HEK293 (cell line): Measurements from ENCODE around the gene PPP1CC.
A peak's percentile ranks its signal among the peaks of the same experiment; 100 is the strongest.

Experiments
- CTCF ChIA-PET: fragments of 350-600 bp; formaldehyde crosslinking; extraction: SDS; loops from one replicate; lab custom pipeline; 2021; ENCODE audit warnings: antibody characterized with exemption; lab: Yijun Ruan, JAX
- POLR2A ChIA-PET: fragments of 300-600 bp; formaldehyde crosslinking; extraction: SDS; loops from one replicate; lab custom pipeline; 2020; ENCODE audit warnings: antibody characterized with exemption, inconsistent platforms; lab: Yijun Ruan, JAX
- H3K27ac ChIP-seq: fragments of 200-500 bp; sonication (Bioruptor generic); 2 replicates; pipeline ENCODE4 v1.5.1; 2014; ENCODE audit warnings: low read depth, low read length, control low read depth, inconsistent platforms; ENCODE audit errors: extremely low read depth
- H3K36me3 ChIP-seq, 2 experiments: fragments of 200-500 bp in 1 of 2; sonication (Bioruptor generic) in 1 of 2; 1 replicate in 1 of 2; 2 replicates in 1 of 2; pipeline ENCODE4 v1.5.1; 2014 to 2017; ENCODE audit warnings: inconsistent platforms in 2 of 2, low read length in 2 of 2; ENCODE audit not compliant: control insufficient read depth in 2 of 2, insufficient read depth in 1 of 2
- H3K4me1 ChIP-seq: fragments of 200-500 bp; sonication (Bioruptor generic); 2 replicates; pipeline ENCODE4 v1.5.1; 2014; ENCODE audit warnings: mild to moderate bottlenecking, low read length, inconsistent platforms; ENCODE audit not compliant: control insufficient read depth, insufficient read depth
- H3K4me3 ChIP-seq: 2 replicates; pipeline ENCODE4 v1.5.1; 2011; ENCODE audit warnings: low read depth, mild to moderate bottlenecking, control low read depth, low read length, moderate library complexity
- H3K9me3 ChIP-seq: fragments of 200-500 bp; sonication (Bioruptor generic); 2 replicates; pipeline ENCODE4 v1.5.1; 2014; ENCODE audit warnings: low read depth, low read length, inconsistent platforms; ENCODE audit not compliant: control insufficient read depth, insufficient read depth
- GLIS2 ChIP-seq: fragments of 450-650 bp; formaldehyde crosslinking; IDR thresholded peaks from 2 replicates; pipeline ENCODE4 v1.5.1; 2016; ENCODE audit warnings: missing biosample characterization, missing genetic modification characterization
- KLF8 ChIP-seq: fragments of 450-650 bp; formaldehyde crosslinking; IDR thresholded peaks from 2 replicates; pipeline ENCODE4 v1.5.1; 2016; ENCODE audit warnings: missing biosample characterization, missing genetic modification characterization
- PBX3 ChIP-seq: sonication (generic); formaldehyde crosslinking; IDR thresholded peaks from 2 replicates; pipeline ENCODE4 v1.8.1; 2022; ENCODE audit warnings: mild to moderate bottlenecking, moderate library complexity, missing genetic modification reagents
- PRDM2 ChIP-seq: fragments of 450-650 bp; formaldehyde crosslinking; IDR thresholded peaks from 2 replicates; pipeline ENCODE4 v1.5.1; 2016; ENCODE audit warnings: missing biosample characterization, missing genetic modification characterization, borderline replicate concordance
- YY2 ChIP-seq: fragments of 450-650 bp; formaldehyde crosslinking; IDR thresholded peaks from 2 replicates; pipeline ENCODE4 v1.5.1; 2016; ENCODE audit warnings: missing biosample characterization, missing genetic modification characterization
- ZBTB1 ChIP-seq: fragments of 450-650 bp; formaldehyde crosslinking; IDR thresholded peaks from 2 replicates; pipeline ENCODE4 v1.5.1; 2016; ENCODE audit warnings: missing biosample characterization, missing genetic modification characterization
- ZBTB26 ChIP-seq: fragments of 450-650 bp; formaldehyde crosslinking; optimal IDR thresholded peaks from 2 replicates; pipeline ENCODE3; 2016; ENCODE audit warnings: missing biosample characterization, mild to moderate bottlenecking, missing genetic modification characterization
- ZBTB44 ChIP-seq: fragments of 450-650 bp; IDR thresholded peaks from 2 replicates; pipeline ENCODE4 v1.5.1; 2018; ENCODE audit warnings: missing biosample characterization, mild to moderate bottlenecking, missing genetic modification characterization
- ZBTB7A ChIP-seq: fragments of 450-650 bp; formaldehyde crosslinking; IDR thresholded peaks from 2 replicates; pipeline ENCODE4 v1.5.1; 2016; ENCODE audit warnings: low read depth, missing biosample characterization, missing genetic modification characterization
- ZIC2 ChIP-seq: fragments of 450-650 bp; formaldehyde crosslinking; IDR thresholded peaks from 2 replicates; pipeline ENCODE4 v1.5.1; 2016; ENCODE audit warnings: missing biosample characterization, missing genetic modification characterization
- ZNF114 ChIP-seq: fragments of 450-650 bp; formaldehyde crosslinking; IDR thresholded peaks from 2 replicates; pipeline ENCODE4 v1.5.0; 2017; ENCODE audit warnings: missing biosample characterization, missing genetic modification characterization
- ZNF132 ChIP-seq: fragments of 450-650 bp; formaldehyde crosslinking; IDR thresholded peaks from 2 replicates; pipeline ENCODE4 v1.5.1; 2017; ENCODE audit warnings: missing biosample characterization, missing genetic modification characterization, borderline replicate concordance
- ZNF138 ChIP-seq: fragments of 450-650 bp; formaldehyde crosslinking; IDR thresholded peaks from 2 replicates; pipeline ENCODE4 v1.5.1; 2016; ENCODE audit warnings: missing biosample characterization, missing genetic modification characterization, borderline replicate concordance
- ZNF175 ChIP-seq: fragments of 450-650 bp; formaldehyde crosslinking; IDR thresholded peaks from 2 replicates; pipeline ENCODE4 v1.5.1; 2016; ENCODE audit warnings: missing biosample characterization, missing genetic modification characterization
- ZNF24 ChIP-seq: fragments of 450-650 bp; formaldehyde crosslinking; IDR thresholded peaks from 2 replicates; pipeline ENCODE4 v1.5.1; 2016; ENCODE audit warnings: missing biosample characterization, missing genetic modification characterization
- ZNF311 ChIP-seq: fragments of 450-650 bp; formaldehyde crosslinking; IDR thresholded peaks from 2 replicates; pipeline ENCODE4 v1.5.1; 2017; ENCODE audit warnings: missing biosample characterization, missing genetic modification characterization, borderline replicate concordance
- ZNF324 ChIP-seq: fragments of 450-650 bp; formaldehyde crosslinking; IDR thresholded peaks from 2 replicates; pipeline ENCODE4 v1.5.1; 2016; ENCODE audit warnings: missing biosample characterization, missing genetic modification characterization
- ZNF426 ChIP-seq: fragments of 450-650 bp; formaldehyde crosslinking; IDR thresholded peaks from 2 replicates; pipeline ENCODE4 v1.5.1; 2017; ENCODE audit warnings: missing biosample characterization, missing genetic modification characterization, mild to moderate bottlenecking, inconsistent platforms, moderate library complexity
- ZNF791 ChIP-seq: fragments of 450-650 bp; formaldehyde crosslinking; IDR thresholded peaks from 2 replicates; pipeline ENCODE4 v1.5.1; 2016; ENCODE audit warnings: missing biosample characterization, missing genetic modification characterization
- ZSCAN16 ChIP-seq: fragments of 450-650 bp; formaldehyde crosslinking; IDR thresholded peaks from 2 replicates; pipeline ENCODE4 v1.5.1; 2016; ENCODE audit warnings: missing biosample characterization, missing genetic modification characterization
- ZSCAN18 ChIP-seq: fragments of 450-650 bp; formaldehyde crosslinking; IDR thresholded peaks from 2 replicates; pipeline ENCODE4 v1.5.1; 2016; ENCODE audit warnings: missing biosample characterization, missing genetic modification characterization
- ZSCAN5A ChIP-seq: fragments of 450-650 bp; formaldehyde crosslinking; IDR thresholded peaks from 2 replicates; pipeline ENCODE4 v1.5.1; 2016; ENCODE audit warnings: missing biosample characterization, missing genetic modification characterization
- ZXDB ChIP-seq: fragments of 450-650 bp; formaldehyde crosslinking; IDR thresholded peaks from 2 replicates; pipeline ENCODE4 v1.5.1; 2016; ENCODE audit warnings: missing biosample characterization, missing genetic modification characterization

Gene PPP1CC

GRCh38 chr12:110742718-110743570, at the start of gene PPP1CC:
PPP1CC (minus strand) TSS chr12:110742891; CDS start chr12:110742707, 184 bp downstream.
- Histone ChIP-seq H3K9me3 (no peaks in the 10 kb centered on the region), H3K4me1 (peaks cover 8% of the 10 kb centered on the region), H3K4me3 (peak within 1 kb of the TSS; percentile 94), H3K36me3 (peaks cover 0 to 9% of the 10 kb centered on the region in 2 experiments; a peak in 1 of 3 replicates), H3K27ac (peak within 1 kb of the TSS; percentile 74)
- CTCF ChIA-PET, result no interaction called here
- POLR2A ChIA-PET, result interaction anchor here (0.5 to 1.4 kb wide), 4 partner anchors 12 to 275 kb away, joined by 3 to 5 read pairs (median 4); partner anchors contain the start of genes FAM216A and GPN3
- TF ChIP-seq PBX3 (CRISPR knock-in tag) (no peak), ZNF175 (tag by site-specific recombination) (no peak), ZBTB7A (peak; percentile 96), ZNF114 (tag by site-specific recombination) (no peak), ZNF138 (tag by site-specific recombination) (no peak), ZXDB (tag by site-specific recombination) (no peak; the same call in 1 of the 2 replicates), KLF8 (tag by site-specific recombination) (peak; percentile 84), ZSCAN16 (tag by site-specific recombination) (peak; percentile 40; the same call in 1 of the 2 replicates), ZBTB44 (tag by site-specific recombination) (peak; percentile 90), ZBTB26 (peak; percentile 72), ZNF132 (tag by site-specific recombination) (no peak), YY2 (tag by site-specific recombination) (0 out of 2 replicates have a peak, but pooled peaks have one; percentile 68), ZNF791 (tag by site-specific recombination) (no peak), ZIC2 (0 out of 2 replicates have a peak, but pooled peaks have one; percentile 10), ZNF311 (no peak), ZSCAN18 (tag by site-specific recombination) (0 out of 2 replicates have a peak, but pooled peaks have one; percentile 40), ZNF426 (no peak), GLIS2 (tag by site-specific recombination) (peak; percentile 50; the same call in 1 of the 2 replicates), ZNF24 (tag by site-specific recombination) (peak; percentile 54; the same call in 1 of the 2 replicates), ZNF324 (peak; percentile 65), PRDM2 (tag by site-specific recombination) (no peak), ZSCAN5A (tag by site-specific recombination) (0 out of 2 replicates have a peak, but pooled peaks have one; percentile 18), ZBTB1 (tag by site-specific recombination) (no peak)
